Measurements from ENCODE around the gene ST7L.

The ST7L gene

DNA sequence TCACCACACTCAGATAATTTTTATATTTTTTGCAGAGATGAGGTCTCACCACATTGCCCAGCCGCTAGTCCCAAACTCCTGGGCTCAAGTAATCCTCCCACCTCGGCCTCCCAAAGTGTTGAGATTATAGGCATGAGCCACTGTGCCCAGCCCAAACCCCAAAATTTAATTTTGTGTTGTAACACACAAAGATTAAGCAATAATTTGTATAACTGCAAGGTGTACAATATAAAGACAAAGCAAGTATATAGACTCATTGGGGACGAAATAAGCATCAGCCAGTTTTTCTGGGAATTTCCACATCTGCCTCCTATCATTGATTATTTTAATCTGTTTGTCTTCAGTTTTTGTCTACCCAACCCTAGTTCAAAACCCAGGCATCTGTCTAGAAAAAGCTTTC, 42.7 kb downstream of the ST7L start:
- H3K9ac ChIP-seq (ENCODE audit: low read length) = no peak overlapping the region
- H3K4me3 ChIP-seq (ENCODE audit: low read depth, low read length) = no peak overlapping the region
- no peak overlapping the region for H4K91ac ChIP-seq (ENCODE audit: low read depth, low read length)
- no peaks in the 10 kb centered on the region for H3K4me1 ChIP-seq (ENCODE audit: control insufficient read depth in 1 of 2, insufficient read depth in 2 of 2, low read length in 2 of 2)
- no peaks in the 10 kb centered on the region for H3K79me2 ChIP-seq (ENCODE audit: control insufficient read depth, insufficient read depth, low read length, poor library complexity)
- H3K4ac ChIP-seq (ENCODE audit: low read depth, low read length) = no peak overlapping the region
- no peak overlapping the region for H3K27ac ChIP-seq (ENCODE audit: low read depth, low read length)
- no peak overlapping the region for H4K12ac ChIP-seq (ENCODE audit: low read depth, low read length)
- H4K8ac ChIP-seq (ENCODE audit: low read depth, low read length) = no peak overlapping the region
- no peak overlapping the region for H3K23ac ChIP-seq (ENCODE audit: low read length)
- no peak for DNase-seq
- no peak overlapping the region for H2BK120ac ChIP-seq (ENCODE audit: insufficient read depth, low read length, poor library complexity)
- no peaks in the 10 kb centered on the region for H3K9me3 ChIP-seq (ENCODE audit: insufficient read depth, low read depth, low read length)
- no peak overlapping the region for H2AK5ac ChIP-seq (ENCODE audit: low read length)
- H2BK5ac ChIP-seq (ENCODE audit: low read depth, low read length, poor library complexity) = no peak overlapping the region
- H3K18ac ChIP-seq (ENCODE audit: low read length) = no peak overlapping the region
- H2BK12ac ChIP-seq (ENCODE audit: low read length) = peak overlapping the region; percentile 49
- H3K79me1 ChIP-seq (ENCODE audit: low read length) = no peaks in the 10 kb centered on the region
- H3K36me3 ChIP-seq (ENCODE audit: control insufficient read depth in 1 of 2, insufficient read depth in 2 of 2, low read length in 2 of 2) = peaks cover 2 to 3% of the 10 kb centered on the region in 2 experiments
- H3K27me3 ChIP-seq (ENCODE audit: insufficient read depth, low read length) = no peaks in the 10 kb centered on the region
- H3K4me2 ChIP-seq (ENCODE audit: low read length) = no peak overlapping the region
- H2AFZ ChIP-seq (ENCODE audit: insufficient read depth, low read length, poor library complexity) = no peak overlapping the region
- H3K14ac ChIP-seq (ENCODE audit: low read length) = no peak overlapping the region
- no CpG with 5 or more reads among the region's 3 CpGs for WGBS (ENCODE audit: extremely low coverage, insufficient coverage, insufficient read length)

DNA sequence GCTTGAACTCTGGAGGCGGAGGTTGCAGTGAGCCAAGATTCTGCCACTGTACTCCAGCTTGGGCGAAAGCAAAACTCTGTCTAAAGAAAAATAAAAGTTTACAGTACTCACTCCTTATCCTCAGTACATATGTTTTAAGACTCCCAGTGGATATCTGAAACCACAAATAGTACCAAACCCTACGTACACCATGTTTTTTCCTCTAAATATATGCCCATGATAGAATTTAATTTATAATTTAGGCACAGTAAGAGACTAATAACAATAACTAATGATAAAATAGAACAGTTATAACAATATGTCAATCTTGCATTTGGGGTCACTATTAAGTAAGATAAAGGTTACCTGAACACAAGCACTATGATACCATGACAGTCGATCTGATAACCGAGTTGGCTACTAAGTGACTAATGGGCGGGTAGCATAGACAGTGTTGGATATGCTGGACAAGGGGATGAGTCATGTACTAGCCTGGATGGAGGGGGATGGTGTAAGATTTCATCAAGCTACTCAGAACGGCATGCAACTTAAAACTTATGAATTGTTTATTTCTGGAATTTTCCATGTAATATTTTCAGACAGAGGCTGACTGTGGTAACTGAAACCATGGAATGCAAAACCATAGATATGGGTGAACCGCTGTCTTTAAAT, 43.7 kb downstream of the ST7L start:
- Histone ChIP-seq H3K79me2 (ENCODE audit: control insufficient read depth, insufficient read depth, low read length, poor library complexity) (no peaks in the 10 kb centered on the region), H2BK5ac (ENCODE audit: low read depth, low read length, poor library complexity) (no peak overlapping the region), H4K8ac (ENCODE audit: low read depth, low read length) (no peak overlapping the region), H3K79me1 (ENCODE audit: low read length) (no peaks in the 10 kb centered on the region), H3K9me3 (ENCODE audit: insufficient read depth, low read depth, low read length) (no peaks in the 10 kb centered on the region), H3K27ac (ENCODE audit: low read depth, low read length) (no peak overlapping the region), H2BK12ac (ENCODE audit: low read length) (no peak overlapping the region), H2AK5ac (ENCODE audit: low read length) (no peak overlapping the region), H2AFZ (ENCODE audit: insufficient read depth, low read length, poor library complexity) (no peak overlapping the region), H3K4me2 (ENCODE audit: low read length) (no peak overlapping the region), H4K91ac (ENCODE audit: low read depth, low read length) (no peak overlapping the region), H3K23ac (ENCODE audit: low read length) (no peak overlapping the region), H2BK120ac (ENCODE audit: insufficient read depth, low read length, poor library complexity) (no peak overlapping the region), H3K36me3 (ENCODE audit: control insufficient read depth in 1 of 2, insufficient read depth in 2 of 2, low read length in 2 of 2) (peaks cover 4 to 6% of the 10 kb centered on the region in 2 experiments), H3K27me3 (ENCODE audit: insufficient read depth, low read length) (no peaks in the 10 kb centered on the region), H4K12ac (ENCODE audit: low read depth, low read length) (no peak overlapping the region), H3K4me3 (ENCODE audit: low read depth, low read length) (no peak overlapping the region), H3K4me1 (ENCODE audit: control insufficient read depth in 1 of 2, insufficient read depth in 2 of 2, low read length in 2 of 2) (no peaks in the 10 kb centered on the region), H3K9ac (ENCODE audit: low read length) (no peak overlapping the region), H3K4ac (ENCODE audit: low read depth, low read length) (no peak overlapping the region), H3K14ac (ENCODE audit: low read length) (no peak overlapping the region), H3K18ac (ENCODE audit: low read length) (no peak overlapping the region)
- DNase-seq = peak; percentile 73 to 88
- WGBS (ENCODE audit: extremely low coverage, insufficient coverage, insufficient read length) = no CpG with 5 or more reads among the region's 8 CpGs

DNA sequence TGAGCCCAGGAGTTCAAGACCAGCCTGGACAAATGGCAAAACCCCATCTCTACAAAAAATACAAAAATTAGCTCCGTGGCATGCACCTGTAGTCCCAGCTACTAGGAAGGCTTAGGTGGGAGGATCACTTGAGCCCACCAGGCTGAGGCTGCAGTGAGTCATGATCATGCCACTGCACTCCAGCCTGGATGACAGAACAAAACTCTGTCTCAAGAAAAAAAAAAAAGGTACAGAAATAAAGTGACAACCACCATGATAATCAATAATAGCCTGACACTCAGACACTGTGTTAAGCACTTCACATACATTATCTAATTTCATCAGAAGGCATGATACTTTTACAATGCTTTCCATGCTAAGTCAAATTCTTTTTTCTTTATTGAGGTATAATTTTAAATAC, 53.1 kb downstream of the ST7L start:
- Histone ChIP-seq H3K9me3 (ENCODE audit: insufficient read depth, low read depth, low read length) (no peaks in the 10 kb centered on the region), H4K8ac (ENCODE audit: low read depth, low read length) (no peak overlapping the region), H3K4ac (ENCODE audit: low read depth, low read length) (no peak overlapping the region), H3K79me1 (ENCODE audit: low read length) (no peaks in the 10 kb centered on the region), H3K14ac (ENCODE audit: low read length) (no peak overlapping the region), H3K18ac (ENCODE audit: low read length) (no peak overlapping the region), H3K79me2 (ENCODE audit: control insufficient read depth, insufficient read depth, low read length, poor library complexity) (no peaks in the 10 kb centered on the region), H2AFZ (ENCODE audit: insufficient read depth, low read length, poor library complexity) (no peak overlapping the region), H3K23ac (ENCODE audit: low read length) (no peak overlapping the region), H3K27me3 (ENCODE audit: insufficient read depth, low read length) (no peaks in the 10 kb centered on the region), H4K91ac (ENCODE audit: low read depth, low read length) (no peak overlapping the region), H3K36me3 (ENCODE audit: control insufficient read depth in 1 of 2, insufficient read depth in 2 of 2, low read length in 2 of 2) (peaks cover 3 to 4% of the 10 kb centered on the region in 2 experiments), H3K4me1 (ENCODE audit: control insufficient read depth in 1 of 2, insufficient read depth in 2 of 2, low read length in 2 of 2) (no peaks in the 10 kb centered on the region), H2BK12ac (ENCODE audit: low read length) (no peak overlapping the region), H3K4me2 (ENCODE audit: low read length) (no peak overlapping the region), H4K12ac (ENCODE audit: low read depth, low read length) (no peak overlapping the region), H3K9ac (ENCODE audit: low read length) (no peak overlapping the region), H2BK5ac (ENCODE audit: low read depth, low read length, poor library complexity) (no peak overlapping the region), H2AK5ac (ENCODE audit: low read length) (no peak overlapping the region), H3K27ac (ENCODE audit: low read depth, low read length) (no peak overlapping the region), H2BK120ac (ENCODE audit: insufficient read depth, low read length, poor library complexity) (no peak overlapping the region), H3K4me3 (ENCODE audit: low read depth, low read length) (no peak overlapping the region)
- no peak for DNase-seq
- WGBS (ENCODE audit: extremely low coverage, insufficient coverage, insufficient read length) = no CpG with 5 or more reads among the region's 1 CpG

DNA sequence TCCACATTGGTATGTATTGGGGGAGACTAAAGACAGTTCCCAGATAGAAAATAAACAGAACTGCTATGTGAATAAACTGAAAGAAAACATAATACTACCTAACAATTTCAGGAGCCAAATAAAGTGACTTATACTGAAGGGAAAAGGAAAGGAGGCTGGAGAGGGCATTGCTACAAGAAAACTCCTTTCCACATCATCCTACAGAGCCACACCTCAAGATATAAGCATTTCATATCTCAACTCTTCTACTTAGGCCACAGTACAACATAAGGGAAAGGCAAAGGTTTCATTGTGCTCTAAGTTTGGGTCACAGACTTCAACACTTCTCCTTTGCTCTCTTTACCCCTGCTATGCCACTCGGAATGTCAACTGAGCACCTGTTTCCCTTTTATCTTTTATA, 54.9 kb downstream of the ST7L start:
- Histone ChIP-seq H3K18ac (ENCODE audit: low read length) (no peak overlapping the region), H2AFZ (ENCODE audit: insufficient read depth, low read length, poor library complexity) (no peak overlapping the region), H3K9ac (ENCODE audit: low read length) (no peak overlapping the region), H4K8ac (ENCODE audit: low read depth, low read length) (no peak overlapping the region), H3K79me1 (ENCODE audit: low read length) (no peaks in the 10 kb centered on the region), H2AK5ac (ENCODE audit: low read length) (no peak overlapping the region), H4K91ac (ENCODE audit: low read depth, low read length) (no peak overlapping the region), H3K4ac (ENCODE audit: low read depth, low read length) (no peak overlapping the region), H3K27ac (ENCODE audit: low read depth, low read length) (no peak overlapping the region), H3K27me3 (ENCODE audit: insufficient read depth, low read length) (no peaks in the 10 kb centered on the region), H3K79me2 (ENCODE audit: control insufficient read depth, insufficient read depth, low read length, poor library complexity) (no peaks in the 10 kb centered on the region), H3K14ac (ENCODE audit: low read length) (no peak overlapping the region), H4K12ac (ENCODE audit: low read depth, low read length) (no peak overlapping the region), H3K4me2 (ENCODE audit: low read length) (no peak overlapping the region), H3K4me3 (ENCODE audit: low read depth, low read length) (no peak overlapping the region), H2BK5ac (ENCODE audit: low read depth, low read length, poor library complexity) (no peak overlapping the region), H3K23ac (ENCODE audit: low read length) (no peak overlapping the region), H3K9me3 (ENCODE audit: insufficient read depth, low read depth, low read length) (no peaks in the 10 kb centered on the region), H2BK120ac (ENCODE audit: insufficient read depth, low read length, poor library complexity) (no peak overlapping the region), H3K36me3 (ENCODE audit: control insufficient read depth in 1 of 2, insufficient read depth in 2 of 2, low read length in 2 of 2) (no peaks in the 10 kb centered on the region), H2BK12ac (ENCODE audit: low read length) (no peak overlapping the region), H3K4me1 (ENCODE audit: control insufficient read depth in 1 of 2, insufficient read depth in 2 of 2, low read length in 2 of 2) (no peaks in the 10 kb centered on the region)
- DNase-seq = no peak
- WGBS (ENCODE audit: extremely low coverage, insufficient coverage, insufficient read length) = no CpG with 5 or more reads among the region's 1 CpG
